ENCODE measurements around the gene AKAP5.

- no peak for TF ChIP-seq CTCF (IDR thresholded peaks at IDR 0.05)
- TF ChIP-seq EZH2 (IDR thresholded peaks at IDR 0.05; ENCODE audit: borderline replicate concordance, insufficient read depth, low read depth, low read length, poor library complexity, severe bottlenecking) = no peak
These were observed 43.3 kb upstream of the AKAP5 start for GRCh38 chr14:64422005-64422404.
